Measurements from ENCODE around the gene MFSD1.
A peak's percentile ranks its signal among the peaks of the same experiment; 100 is the strongest.

The MFSD1 gene

DNA sequence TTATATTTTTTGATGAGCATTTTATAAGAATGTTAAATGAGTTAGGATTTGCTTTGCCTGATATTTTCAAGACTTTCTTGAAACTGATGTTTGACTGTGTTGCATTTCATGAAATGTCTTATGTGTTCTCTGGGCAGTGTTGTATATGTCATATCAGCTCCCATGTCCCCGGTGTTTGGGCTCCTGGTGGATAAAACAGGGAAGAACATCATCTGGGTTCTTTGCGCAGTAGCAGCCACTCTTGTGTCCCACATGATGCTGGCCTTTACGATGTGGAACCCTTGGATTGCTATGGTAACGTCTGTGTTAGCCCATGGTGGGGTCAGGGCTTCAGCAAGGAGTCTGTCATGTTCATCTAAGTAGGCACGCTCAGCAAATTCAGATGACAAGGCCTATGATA is 20.0 kb downstream of the MFSD1 start:
- no peak for DNase-seq

DNA sequence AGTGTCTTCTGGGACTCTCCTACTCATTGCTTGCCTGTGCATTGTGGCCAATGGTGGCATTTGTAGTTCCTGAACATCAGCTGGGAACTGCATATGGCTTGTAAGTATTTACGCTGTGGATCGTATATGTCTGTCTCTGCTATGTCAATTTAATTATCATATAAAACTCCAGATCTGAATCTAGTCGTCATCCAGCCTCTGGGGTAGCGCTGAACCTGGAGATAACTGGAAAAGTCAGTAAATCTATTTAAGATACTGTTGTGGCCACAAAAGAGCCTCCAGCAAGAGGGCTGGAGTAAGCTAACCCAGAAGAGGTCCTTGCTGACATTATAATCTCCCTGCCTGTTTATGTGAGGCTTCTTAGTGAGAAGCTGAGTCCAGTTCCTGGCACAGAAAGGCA is 21.6 kb downstream of the MFSD1 start:
- DNase-seq = no peak

DNA sequence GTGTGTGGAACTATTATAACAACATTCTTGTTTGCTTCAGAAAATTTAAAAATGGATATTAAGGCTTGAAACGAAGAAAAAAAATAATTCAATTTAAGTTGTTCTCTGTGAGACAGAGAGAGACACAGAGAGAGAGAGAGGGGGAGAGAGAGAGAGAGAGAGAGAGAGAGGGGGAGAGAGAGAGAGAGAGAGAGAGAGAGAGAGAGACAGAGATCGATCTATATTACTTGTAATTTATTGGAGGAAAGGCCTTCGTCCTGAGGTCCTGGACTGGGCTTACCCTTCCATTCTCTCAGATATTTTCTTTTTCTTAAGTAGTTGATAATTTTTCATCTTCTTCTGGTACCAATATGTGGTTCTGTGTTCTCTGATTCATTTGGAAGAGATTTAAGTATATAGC is 25.9 kb downstream of the MFSD1 start:
- no peak for DNase-seq

DNA sequence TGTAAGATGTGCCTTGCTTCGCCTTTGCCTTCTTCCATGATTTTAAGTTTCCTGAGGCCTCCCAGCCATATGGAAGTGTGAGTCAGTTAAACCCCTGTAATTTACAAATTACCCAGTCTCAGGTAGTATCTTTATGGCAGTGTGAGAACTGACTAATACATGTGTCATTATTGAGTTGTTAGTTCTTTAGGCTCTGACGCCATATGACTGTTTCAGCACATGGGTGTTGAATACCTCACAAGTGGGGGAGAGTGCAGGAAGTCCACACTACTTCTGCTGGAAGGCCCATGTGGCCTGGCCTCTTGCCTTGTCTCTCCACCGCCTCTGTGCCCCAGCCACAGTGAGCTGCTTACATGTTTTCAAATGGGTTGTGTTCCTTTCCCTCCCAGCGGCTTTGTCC is 28.5 kb downstream of the MFSD1 start:
- DNase-seq = no peak

DNA sequence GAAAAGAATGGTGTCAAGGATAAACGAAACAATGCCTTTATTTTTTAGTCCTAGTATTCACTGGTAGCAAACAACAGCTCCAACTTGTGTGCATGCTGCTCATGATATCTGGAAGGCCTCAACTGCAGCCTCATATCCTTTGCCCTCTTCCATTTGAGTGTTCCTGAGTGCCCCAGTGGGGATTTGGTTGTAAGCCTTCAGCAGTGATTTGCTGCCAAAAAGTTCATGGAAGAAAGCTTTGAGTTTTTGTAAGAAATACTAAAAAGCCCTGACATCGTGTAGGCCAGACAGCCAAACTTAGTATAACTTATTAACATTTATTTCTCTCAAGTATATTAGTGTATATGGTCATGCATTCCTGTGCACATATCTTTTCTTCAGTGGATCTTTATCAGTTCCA is 30.0 kb downstream of the MFSD1 start:
- DNase-seq = no peak

DNA sequence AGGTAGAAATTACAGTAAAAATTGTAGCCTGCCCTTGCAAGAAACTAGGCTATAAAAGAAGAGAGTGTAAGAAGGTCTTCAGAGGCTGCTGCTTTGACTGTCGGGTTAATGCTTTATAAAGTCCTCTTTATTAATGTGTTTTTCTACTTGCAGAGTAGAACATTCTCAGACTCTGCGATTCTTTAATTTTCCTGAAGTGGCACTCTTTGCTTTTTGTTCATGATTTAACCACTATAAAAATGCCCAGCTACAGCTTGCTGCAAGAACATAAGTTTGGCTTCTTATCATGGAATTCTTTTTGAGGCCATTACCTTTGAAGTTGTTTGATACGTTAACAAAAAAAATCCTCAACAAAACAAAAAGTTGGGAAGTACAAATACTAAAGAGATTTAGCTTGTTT is 33.8 kb downstream of the MFSD1 start:
- no peak for DNase-seq

DNA sequence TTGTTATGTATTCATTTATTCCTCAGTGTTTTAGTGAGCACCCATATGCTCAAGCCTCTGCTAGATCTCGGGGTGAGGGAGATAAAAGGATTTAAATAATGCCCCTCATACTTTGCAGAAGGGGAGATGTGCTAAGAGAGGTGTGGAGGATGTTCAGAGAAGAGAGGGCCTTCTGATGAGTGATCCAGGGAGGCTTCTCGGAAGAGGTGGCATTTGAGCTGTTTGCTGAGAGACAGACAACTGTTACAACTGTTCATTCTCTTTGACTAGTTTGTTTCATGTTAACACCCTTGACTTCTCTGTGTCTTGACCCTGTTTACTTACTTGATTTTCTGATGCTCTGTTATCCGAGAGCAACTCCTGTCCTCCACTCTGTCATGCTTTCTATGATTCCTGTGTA is 34.5 kb downstream of the MFSD1 start:
- no peak for DNase-seq

DNA sequence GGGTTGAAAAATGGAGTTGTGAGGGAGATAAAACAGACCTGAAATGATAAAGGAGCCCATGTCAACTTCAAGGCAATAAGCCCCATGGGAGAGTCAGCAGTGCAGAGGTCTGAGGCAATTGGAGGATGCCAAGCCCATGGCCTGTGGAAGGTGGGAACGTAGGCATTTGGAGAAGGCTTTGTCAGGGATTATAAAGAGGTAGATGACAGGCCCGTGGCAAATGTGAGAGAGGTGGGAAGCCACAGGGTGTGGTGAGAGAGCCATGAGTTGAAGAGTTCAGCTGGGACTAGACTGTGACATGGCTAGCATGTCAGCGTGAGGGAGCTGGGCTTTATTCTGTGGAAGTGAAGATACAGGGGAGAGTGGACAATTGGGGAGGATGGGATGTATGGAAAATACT is 35.4 kb downstream of the MFSD1 start:
- no peak for DNase-seq

DNA sequence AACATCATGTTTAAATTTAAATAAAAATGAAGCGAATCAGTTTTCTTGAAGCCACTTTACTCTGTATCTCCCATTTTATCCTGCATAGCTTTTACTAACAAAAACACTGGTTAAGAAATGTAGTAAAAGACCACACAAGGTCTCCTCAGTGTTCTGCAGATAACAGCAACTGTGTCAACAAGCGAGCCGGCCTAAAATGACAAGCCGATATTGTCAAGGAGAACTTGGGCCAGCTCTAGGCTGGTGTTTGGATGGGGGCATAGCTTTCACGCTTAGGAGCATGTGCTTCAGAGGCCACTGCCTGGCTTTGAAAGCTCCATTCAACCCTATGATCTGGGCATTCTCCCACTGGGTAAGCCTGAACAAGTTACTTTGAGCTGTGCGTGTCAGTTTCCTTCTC is 38.1 kb downstream of the MFSD1 start:
- DNase-seq = no peak

DNA sequence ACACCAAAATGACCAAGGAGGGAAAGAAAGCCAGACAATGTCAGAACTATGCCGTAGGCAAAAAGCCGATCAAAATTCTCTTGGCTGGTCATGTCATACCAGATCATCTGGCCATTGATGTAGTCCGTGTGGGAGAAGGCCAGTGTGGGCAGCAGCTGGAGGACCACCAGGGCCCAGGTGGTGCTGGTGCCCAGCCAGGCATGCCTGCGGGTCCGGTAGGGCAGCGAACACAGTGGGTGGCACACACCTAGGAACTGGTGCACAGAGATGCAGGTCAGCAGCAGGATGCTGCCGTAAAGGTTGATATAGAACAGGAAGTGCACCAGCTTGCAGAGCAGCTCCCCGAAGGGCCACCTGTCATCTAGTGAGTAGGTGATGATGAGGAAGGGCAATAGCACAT is 39.5 kb downstream of the MFSD1 start:
- DNase-seq = no peak

DNA sequence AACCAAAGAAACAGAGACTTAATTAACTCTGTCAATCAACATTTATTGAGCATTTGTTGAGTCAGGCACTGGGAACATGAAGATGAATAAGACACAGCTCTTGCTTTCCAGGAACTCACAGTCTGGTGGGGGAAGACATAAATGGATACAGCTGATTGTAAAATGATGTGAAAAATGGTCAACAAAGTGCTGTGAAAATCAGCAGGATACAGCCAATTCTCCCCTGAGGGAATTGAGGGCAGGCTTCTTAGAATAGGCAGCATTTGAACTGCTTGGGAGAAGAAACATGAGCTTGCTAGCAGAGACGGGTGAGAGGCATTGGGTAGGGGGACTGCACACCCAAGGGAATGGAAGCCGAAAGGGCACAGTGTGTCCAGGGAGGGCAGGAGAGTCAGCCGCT is 41.1 kb downstream of the MFSD1 start:
- DNase-seq = no peak

DNA sequence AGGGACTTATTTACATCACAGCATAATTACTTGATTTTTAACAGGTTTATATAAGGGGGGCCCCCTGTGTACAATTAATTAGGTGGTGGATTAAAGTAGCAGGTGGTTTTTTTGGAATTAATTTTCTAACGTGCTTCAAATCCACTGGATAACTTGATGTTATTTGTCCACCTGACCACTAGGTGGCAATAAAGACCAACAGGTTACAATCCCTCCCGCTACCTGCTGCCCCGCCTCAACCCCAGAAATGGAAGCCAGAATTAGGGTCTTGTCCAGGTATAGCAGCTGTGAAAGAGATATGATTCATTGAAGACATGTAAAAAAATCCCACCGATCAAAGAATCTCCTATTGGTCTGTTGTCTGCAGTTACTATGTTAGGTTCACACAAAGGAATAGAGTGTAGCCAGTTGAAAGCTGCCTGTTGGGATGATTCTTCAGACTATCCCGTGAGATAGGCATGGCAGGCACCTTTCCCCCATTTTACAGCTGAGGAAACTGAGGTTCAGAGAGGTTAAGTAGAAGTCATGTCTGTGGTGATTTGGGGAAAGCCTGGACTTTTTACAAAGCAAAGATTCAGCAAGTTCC is 44.0 kb downstream of the MFSD1 start:
- DNase-seq = peak; percentile 11 to 31 (median 16)

DNA sequence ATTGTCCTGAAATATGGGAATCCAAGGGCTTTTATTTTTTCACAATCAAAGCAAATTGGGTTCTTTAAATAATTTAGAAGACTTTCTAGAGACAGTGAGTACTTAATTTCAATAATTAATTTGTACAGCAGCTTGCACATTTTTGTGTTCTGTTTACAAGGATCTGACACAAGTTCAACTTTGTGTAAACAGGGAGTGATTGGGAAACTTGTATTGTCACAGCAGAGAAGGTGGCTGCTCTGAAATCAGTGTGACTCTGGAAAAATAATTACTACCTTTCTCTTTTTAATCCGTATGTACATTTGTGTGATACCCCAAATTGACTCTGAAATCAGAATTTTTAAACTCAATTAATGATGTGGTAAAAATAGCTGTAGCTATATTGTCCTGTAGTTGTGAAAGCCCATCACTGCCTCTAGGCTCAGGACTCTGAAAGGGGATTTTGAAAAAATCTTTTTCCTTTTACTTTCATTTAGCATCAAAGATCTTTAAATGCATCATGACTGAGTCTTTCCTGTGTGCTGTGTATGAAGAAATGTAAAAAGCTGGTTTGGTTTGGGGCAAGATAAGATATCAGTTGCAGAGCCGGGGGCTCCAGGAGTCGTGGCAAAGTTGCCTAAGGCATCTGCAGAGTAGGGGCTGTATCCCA is 45.1 kb downstream of the MFSD1 start:
- DNase-seq = no peak

DNA sequence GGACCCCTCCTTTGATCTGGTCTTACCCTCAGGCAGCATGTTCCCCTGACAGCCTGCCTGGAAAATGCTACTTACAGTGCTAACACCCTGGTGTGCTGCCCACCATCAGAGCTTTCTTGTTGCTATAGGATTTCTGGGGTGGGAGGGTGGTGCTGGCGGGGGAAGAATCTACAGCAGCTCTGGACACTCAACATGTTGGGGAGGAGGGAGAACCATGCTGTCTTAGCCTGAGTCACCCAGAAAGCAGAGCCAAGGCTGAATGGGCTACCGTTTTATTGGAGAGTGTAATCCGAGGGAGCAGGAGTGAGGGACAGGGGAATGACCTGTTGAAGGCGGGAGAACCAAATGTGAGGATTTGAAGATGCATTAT is 45.6 kb downstream of the MFSD1 start:
- DNase-seq = no peak

DNA sequence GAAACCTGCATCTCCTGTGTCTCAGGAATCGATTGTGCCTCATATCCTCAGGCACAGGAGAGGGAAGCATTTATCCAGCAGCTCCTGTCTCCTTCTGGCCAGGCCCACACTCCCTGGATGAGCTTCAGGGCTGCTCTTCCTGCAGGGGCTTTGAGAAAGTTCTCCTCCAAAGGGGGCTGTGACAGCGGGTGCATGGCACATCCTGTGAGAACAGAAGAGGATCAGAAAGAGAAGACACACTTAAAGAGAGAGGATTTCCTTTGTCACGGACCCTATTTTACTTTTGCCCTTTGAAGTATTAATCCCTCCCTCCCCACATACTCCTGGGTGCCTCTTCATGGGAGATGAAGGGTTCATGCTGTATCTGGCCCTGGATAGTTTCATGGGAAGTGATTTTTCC is 46.0 kb downstream of the MFSD1 start:
- DNase-seq = no peak

DNA sequence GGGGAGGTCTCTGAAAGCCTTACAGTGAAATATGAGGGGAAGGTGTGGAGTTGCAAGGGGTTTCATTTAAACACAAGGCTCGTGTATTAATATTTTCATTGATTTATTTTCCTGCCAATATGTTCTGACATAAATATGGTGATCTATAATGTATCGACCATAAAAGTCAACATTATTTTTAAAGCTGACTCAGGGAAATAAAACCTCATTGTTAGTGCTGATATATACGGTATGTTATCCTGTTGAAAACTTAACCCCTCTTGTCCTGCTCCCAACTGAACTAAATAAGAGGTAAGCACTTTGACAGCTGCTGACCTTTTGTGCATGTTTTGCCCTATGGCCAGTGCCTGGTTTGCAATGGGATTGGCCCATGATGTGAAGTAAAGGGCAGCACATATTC is 47.9 kb downstream of the MFSD1 start:
- DNase-seq = no peak

DNA sequence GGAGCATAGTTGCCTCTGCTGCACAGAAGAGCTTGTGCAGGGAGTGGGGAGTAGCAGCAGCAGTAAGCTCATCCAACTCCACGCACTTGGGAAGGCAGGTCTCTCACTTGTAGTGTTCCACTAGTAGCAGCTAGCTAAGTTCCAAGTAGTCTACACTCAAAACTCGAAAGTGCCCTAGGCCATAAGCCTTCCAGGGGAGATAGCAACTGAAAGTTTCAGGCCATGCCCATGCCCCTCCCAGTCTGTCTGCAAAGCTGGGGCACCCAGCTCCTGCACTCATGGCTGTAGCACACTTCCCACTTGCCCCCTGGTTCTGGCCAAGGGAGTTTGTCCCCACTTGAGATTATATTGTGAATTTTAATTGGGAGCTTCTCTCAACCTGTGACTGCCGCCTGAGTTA is 57.5 kb downstream of the MFSD1 start:
- DNase-seq = no peak

DNA sequence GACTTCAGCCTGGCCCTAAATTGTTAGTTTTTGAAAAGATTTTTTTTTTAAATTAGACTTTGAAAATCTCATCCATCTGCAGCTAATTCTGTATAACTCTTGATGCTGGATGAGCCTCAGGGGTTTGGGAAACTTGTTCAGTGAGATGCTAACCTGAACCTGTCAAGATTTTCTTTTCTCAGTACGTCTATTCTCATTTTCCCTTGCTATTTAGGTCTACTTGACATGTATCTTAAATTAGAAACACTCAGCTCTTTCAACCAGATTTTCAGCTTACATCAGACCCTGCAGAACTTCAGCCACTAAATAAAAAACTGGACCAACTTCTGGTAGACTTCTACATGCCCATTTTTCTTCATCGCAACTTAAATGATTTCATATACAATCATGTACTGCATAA is 61.4 kb downstream of the MFSD1 start:
- no peak for DNase-seq

DNA sequence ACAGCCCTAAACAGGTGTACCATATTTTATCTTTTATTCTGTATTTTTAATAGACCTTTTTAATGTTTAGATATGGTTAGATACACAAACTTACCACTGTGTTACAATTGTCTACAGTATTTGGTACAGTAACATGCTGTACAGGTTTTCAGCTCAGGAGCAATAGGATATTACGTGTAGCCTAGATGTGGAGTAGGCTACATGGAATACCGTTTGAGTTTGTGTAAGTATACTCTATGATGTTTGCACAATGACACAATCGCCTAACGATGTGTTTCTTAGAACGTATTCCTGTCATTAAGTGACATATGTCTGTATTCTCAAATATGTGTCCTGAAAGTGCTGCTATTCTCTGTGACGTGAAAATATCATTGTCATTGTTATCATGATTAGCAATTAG is 62.6 kb downstream of the MFSD1 start:
- DNase-seq = no peak

DNA sequence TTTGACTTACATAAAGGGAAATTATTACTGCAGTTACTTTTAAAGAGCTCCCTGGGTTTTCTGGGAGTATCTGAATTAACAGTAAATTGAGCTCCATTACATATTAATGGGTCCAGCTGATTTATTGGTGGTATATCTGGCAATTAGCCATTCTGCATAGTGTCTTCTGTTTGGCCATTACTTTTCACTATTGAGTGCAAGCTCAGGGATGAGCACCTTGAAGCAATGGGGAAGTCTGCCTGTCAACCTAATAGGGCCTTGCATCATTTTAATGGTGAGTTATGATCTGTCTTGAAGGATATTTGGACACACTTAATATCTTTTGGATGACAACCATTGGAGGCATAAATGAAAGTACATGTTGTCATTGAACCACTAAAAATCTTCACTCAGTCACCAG is 73.8 kb downstream of the MFSD1 start:
- DNase-seq = no peak
